ENCODE data around the gene RFWD3.
"Not testable (repeated sequence)": the region's sequence is repeated elsewhere in the genome, so short reads cannot be mapped to it uniquely, and the experiment has no call there.

Gene RFWD3, protein sequence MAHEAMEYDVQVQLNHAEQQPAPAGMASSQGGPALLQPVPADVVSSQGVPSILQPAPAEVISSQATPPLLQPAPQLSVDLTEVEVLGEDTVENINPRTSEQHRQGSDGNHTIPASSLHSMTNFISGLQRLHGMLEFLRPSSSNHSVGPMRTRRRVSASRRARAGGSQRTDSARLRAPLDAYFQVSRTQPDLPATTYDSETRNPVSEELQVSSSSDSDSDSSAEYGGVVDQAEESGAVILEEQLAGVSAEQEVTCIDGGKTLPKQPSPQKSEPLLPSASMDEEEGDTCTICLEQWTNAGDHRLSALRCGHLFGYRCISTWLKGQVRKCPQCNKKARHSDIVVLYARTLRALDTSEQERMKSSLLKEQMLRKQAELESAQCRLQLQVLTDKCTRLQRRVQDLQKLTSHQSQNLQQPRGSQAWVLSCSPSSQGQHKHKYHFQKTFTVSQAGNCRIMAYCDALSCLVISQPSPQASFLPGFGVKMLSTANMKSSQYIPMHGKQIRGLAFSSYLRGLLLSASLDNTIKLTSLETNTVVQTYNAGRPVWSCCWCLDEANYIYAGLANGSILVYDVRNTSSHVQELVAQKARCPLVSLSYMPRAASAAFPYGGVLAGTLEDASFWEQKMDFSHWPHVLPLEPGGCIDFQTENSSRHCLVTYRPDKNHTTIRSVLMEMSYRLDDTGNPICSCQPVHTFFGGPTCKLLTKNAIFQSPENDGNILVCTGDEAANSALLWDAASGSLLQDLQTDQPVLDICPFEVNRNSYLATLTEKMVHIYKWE

DNA sequence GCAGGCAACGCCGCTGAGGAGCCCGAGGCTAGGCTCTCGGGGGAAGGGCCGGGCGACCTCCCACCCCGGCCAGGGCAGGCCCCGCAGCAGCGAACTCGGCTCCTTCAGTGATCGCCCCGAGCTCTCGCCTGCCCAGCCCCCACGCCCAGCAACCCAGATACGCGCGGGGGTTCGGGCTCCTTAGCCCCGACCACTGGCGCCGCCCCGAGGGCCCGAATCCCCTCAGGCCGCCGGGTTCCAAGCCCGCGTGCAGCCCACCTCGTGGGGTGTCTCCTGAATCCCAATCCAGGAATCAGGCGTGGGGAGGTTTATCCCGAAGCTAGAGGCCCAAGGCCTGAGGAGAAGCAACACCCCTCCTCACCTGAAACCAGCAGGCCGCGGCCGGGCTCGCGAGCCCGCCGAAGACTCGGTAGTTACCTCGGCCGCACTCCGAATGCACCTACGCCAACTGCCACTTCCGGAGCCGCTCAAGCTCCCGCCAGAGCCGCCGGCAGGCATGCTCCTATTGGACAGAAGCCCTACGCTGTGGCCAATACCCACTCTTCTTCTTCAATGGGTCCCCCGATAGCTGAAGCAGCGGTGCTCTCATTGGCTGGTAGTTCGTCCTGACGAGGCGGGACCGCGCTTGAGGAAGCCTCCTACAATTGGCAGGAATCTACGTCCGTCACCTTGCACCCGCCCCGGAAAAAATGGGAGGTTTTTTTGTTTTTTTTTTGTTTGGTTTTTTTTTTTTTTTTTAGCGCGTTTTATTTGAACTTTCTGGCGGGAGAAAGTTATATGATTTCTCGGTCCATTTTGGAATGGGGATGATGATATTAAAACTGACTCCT, at the start of gene RFWD3:
RFWD3 (minus strand) TSS at position 453 of the 830 bp plus-strand sequence. CDS start 5,428 bp downstream, outside the sequence.
- peak; percentile 97 for DNase-seq

DNA sequence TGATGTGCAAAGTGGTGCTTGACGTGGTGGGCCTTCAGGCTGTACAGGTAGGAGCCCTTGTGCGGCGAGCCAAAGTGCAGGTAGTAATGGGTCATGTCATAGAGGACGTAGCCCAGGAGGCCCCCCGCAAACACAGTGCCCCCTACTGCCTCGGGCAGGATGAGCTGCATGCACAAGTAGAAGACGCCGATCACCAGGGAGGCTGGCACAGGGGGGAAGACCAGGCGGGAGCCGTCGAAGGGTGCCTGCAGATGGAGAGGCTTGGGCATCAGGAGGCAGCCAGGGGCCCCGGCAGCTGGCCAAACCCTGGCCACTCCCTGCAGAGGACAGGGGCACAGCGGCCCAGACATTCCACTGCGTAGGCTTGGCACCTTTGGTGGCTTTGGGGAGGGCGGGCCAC, 49.7 kb upstream of the RFWD3 start:
- DNase-seq = no peak

DNA sequence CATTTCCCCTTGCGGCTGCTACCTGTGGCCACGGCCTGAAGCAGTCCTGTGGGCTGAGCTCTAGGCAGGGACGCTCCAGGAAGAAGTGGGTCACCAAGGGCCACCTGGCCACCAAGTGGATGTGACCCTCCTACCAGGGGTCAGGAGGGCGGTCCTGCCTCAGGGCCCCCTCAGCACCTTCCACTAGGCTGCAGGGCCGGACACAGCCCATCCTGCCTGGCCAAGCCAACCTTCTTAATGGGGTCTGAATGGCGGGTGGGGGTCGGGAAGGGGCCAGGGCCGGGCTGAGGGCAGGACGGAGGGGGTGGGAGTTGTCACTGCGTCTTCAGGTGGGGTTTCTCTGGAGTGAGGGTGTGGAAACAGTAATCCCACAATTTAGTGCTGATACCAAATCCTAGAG, 47.2 kb upstream of the RFWD3 start:
- no peak for DNase-seq

DNA sequence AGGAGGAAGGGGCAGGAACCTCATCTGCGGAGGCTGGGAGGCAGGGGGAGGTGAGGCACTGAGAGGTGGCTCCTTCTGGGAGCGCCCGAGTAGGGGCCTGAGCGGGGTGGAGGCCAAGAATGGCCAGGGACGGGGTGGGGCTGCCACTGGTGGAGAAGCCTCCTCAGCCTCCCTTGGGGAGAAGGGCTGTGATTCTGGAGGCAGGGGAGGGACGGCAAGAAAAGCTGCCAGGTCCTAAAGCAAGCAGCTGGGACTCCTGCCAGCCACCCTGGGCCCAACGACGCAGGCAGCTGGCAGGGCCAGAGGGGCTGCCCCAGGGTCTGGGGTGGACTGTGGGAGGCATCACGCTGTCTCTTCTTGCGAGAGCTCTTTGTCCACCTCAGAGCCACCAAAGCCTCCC, 46.6 kb upstream of the RFWD3 start:
- DNase-seq = no peak

DNA sequence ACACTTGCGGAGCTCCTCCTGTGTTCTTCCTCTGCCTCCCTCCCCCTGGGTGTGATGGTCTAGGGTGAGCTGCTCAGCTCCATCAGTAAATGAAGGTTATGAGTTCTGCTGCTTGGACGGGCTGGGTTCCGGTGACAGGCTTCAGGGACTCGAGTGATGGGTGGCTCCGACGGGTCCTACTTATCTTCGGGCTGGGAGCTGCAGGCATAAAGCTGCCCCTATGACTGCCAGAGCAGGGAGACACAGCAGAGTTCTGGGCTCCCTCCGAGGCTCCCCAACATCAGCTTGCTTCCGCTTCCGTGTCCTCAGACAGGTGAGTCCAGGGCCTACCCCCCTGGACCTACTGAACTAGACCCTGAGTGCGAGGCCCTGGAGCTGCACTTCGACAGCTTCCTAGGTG, 45.3 kb upstream of the RFWD3 start:
- DNase-seq = no peak

DNA sequence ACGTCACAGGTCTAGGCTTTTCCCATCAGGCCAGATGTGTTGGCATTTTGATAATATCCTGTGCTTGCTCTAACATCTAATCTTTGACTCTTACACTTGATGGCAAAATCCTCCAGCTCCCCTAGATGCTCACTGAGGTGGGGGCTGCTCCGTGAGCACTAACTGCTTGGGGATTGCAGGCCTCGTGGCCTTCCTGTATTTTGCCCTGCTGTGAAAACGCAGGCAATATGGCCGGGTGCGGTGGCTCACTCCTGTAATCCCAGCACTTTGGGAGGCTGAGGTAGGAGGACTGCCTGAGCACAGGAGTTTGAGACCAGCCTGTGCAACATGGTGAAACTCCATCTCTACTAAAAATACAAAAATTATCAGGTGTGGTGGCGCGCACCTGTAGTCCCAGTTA, 43.7 kb upstream of the RFWD3 start:
- no peak for DNase-seq

DNA sequence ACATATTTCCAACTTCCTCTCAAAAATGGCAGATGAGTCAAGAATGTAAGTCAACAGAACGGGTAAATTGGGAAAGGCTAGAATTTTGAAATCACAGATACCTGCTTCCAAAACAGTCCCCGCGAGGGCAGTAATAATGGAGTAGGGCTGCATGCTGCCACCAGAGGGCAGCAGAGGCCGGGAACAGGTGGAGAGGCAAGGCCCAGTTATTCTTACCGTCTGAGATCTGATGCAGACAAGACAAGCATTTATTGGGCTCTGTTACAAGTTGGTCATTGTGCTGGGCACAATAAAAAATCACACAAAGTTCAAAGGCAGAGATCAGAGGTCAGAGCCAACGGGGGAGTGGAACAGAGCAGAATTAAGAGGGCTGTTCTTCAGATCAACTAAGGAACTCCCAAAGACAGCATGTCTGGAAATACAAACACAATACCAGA, 42.8 kb upstream of the RFWD3 start:
- peak; percentile 71 for DNase-seq

DNA sequence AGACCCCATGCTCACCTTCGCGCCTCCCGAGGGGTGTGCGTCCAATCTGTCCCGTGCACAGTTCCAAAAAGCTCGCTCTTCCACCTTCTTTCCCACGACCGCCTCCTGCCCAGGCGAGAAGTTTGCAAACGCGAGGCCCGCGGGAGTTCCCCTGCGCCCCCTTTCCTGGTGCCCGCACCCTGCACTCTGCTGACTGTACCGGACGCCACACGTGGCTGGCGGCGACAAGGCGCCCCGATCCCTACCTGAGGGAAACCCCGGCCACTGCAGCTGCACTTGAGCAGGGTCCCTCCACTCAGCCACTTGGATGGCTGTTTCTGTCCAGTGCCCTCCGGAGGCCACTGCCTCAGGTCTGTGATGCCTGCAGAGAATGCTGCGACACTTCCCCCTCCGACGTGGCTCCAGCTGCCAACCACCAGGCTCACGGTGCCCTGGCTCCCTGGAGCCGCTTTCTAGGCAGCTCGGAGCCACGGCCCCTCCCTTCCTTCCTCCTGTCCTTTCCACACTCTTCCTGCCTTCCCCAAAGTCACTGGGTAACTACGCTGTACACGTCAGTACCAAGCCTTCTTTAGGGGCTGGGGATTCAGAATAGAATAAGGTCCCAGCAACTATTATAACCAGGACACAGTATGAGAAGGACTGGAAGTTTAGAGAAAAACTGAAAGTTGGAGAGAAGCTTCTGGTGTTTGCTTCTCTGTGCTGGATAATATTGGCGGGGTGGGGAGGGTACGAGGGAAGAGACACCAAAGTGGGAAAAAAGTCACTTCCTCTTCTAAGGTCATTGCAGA, 34.0 kb upstream of the RFWD3 start, which contains the start of gene MLKL:
MLKL (minus strand) TSS at position 425 of the 788 bp plus-strand sequence. CDS start 5,105 bp downstream, outside the sequence.
- peak; percentile 51 for DNase-seq

DNA sequence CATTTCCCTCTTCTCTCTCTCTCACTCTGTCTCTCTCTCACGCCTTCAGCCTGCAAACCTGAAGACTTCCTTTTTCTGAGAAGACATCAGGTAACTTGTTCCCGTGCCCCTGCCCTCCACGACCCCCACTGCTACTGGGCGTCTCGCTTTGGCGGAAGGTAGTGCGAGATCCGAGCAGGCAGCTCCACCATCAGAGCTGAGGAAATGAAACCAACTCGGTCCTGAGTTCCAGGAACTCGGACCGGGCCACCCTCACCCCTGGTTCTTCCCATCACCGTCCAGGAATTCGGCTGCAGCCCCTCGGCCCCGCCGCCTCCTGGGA, 33.4 kb upstream of the RFWD3 start:
- DNase-seq = no peak

DNA sequence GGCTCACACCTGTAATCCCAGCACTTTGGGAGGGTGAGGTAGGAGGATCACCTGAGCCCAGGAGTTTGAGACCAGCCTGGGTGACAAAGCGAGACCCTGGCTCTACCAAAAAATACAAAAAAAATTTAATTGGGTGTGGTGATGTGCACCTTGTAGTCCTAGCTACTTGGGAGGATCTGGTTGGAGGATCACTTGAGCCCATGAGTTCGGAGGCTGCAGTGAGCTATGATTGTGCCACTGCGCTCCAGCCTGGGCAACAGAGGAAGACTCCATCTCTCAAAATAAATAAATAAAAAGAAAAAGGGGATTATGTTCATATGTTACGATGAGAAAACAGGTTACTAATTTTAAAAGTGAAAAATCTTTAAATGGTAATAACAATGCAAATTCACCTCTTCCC, 33.0 kb upstream of the RFWD3 start:
- no peak for DNase-seq

DNA sequence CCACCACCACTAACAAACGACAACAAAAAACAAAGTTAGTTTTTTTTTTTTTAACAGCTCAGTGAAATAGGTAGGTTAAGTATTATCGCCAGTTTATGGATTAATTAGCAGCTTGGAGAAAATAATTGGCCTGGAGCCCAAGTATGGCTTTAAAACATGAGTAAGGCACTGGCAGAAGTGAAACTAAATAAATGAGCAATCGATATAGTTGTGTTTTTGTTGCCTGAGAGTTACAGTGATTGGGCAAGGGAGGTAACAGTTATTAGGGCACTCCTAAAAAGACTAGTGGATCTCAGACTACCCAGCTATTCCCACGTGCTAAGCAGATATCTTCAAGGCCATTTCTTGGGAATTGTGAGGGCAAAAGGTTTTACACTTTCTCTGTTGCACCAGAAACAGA, 31.5 kb upstream of the RFWD3 start:
- no peak for DNase-seq

DNA sequence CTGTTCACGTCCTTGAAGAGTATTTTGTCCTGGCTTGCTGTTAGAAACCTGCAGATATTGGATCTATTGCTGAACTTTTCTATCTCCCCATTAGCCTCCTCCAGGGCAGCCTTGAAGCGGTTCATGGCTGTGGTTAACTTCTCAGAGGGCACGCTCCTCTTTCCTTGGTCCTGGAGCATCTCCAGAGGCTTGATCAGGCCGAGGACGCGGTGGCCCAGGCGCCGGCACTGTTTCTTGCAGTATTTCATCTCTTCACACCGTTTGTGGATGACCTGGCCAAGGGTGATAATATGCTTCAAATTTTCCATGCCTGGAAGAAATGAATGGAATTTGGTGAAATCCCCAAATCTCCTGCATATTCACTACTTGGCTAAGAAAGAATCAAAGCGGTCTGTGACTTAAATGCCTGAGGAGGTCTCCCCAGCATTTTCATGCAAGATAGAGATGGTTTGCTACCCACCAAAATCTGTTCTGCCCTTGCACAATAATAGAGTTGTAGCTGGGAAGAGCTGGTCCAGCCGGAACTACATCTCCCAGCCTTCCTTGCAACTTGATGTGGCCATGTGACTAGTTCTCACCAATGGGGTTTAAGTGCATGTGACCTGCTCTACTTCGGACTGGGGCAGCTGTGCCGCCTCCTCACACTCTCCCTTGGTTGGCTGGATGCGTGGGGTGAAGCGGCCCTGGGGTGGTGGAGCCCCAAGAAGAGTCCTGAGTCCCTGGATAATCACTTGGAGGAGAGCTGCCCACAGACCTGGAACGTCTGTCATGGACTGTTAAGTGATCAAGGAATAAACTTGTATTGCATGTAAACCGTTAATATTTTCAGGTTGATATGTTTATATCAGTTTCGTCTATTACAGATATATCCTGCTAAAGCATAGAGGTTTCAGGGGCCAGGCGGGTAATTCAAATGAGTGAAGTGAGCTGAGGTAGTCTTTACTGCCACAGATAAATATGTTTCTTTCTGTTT, 29.1 kb upstream of the RFWD3 start:
- DNase-seq = peak; percentile 76

DNA sequence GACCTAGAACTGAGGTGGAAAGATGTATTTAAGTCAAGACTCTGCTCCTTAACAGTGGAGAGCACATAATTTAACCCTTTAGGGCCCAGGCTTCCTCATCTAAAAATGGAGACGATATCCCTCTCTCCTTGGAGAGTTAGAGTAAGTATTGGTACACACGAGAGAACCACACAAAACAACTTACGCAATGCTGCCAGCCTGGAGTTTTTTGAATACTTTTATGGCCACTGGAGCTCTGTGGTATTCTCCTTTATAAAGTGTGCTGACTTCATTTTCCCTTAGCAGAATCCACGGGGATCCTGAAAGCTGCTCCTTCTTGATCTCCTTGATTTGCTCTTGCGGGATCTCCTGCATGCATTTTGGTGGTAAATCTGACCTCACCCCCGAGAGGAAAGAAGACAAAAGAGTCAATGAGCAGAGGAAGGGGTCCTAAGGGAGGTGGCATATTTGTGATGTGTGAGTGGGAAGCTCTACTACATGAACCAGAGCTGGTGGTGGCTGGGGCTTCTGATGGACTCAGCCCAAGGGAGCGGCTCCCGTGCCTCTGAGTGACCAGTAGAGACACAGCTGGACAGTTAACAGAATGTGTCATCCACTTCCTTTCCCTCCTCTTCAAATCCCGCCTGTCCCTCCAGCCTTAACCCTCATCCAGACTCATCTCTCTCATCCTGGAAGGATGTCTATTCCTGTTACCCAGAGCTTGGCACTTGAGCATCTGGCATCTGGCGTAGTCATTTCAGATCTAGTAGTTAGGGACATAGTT, 24.6 kb upstream of the RFWD3 start:
- DNase-seq = no peak

DNA sequence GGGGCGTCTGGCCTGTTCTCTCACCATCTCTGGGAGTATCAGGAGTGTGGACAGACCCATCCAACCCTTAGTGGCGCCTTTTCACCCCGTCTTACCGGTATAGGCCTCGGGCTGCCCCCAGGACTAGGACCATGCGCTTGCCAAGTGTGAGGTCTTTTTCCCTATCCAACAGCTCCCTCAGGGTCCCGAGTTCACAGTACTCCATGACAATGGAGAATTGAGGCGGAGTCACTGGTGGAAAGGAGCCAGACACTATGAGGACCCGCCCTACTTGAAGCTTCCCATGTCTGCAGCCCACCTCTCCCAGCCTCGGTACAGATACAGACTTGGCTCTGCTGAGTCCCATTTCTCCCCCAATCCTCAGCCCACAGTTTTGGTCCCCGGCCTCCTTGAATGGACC, 15.9 kb upstream of the RFWD3 start:
- DNase-seq = no peak

DNA sequence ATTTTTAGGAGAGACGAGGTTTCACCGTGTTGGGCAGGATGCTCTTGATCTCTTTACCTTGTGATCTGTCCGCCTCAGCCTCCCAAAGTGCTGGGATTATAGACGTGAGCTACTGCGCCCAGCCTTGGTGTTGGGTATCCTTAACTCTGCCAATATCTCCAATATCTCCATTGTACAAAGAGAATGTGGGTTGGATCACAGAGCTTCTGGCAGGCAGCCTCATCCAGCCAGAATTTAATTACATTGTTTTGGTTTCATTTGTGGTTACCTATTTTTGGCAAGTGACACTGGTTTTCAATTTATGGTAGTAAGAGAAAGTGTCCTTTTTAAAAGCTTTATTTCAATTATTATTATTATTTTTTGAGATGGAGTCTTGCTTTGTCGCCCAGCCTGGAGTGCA, 14.0 kb upstream of the RFWD3 start:
- no peak for DNase-seq

DNA sequence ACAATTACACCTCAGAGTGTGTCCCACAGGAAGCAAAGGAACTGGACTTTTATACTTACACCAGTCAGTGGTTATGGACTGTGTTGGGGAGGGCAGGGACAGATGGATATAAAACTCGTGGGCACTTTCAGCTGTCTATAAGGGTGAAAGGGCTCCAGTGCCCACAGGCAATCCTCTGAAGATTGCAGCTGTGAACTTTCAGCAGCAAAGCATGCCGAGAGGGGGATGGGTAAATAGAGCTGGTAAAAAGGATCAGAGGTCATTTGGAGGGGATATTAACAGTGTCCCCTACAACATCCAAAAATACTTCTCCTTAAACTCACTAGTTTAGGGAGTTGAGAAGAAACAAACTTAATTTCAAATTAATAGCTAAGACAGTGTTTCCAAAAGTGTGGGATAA, 13.3 kb upstream of the RFWD3 start:
- no peak for DNase-seq

DNA sequence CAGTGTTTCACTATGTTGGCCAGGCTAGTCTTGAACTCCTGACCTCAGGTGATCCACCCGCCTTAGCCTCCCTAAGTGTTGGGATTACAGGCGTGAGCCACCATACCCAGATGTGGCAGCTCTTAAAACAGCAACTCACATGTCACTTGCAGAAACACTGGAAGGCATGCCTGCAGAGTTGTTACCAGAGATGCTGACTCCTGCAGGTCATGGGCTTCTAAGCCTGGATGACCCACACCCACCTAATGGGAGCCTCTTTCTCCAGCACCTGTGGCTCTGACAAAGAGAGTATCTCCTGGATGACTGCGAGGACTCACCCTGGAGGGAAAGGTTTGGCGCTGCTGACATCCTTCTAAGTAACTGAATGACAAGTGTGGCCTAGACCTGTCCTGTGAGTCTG, 11.2 kb upstream of the RFWD3 start:
- no peak for DNase-seq

DNA sequence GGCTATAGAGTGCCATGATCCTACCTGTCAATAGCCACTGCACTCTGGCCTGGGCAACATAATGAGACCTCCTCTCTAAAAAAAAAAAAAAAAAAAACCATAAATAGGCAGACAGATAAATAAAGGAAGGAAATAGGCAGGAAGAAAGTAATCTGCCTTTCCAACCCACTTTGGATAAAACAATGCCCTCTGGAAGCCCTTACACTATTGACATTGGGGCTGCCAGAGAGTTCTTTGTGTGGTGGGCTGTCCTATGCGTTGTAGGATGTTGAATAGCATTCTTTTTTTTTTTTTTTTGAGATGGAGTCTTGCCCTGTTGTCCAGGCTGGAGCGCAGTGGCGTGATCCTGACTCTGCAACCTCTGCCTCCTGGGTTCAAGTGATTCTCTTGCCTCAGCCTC, 7.2 kb upstream of the RFWD3 start:
- no peak for DNase-seq

DNA sequence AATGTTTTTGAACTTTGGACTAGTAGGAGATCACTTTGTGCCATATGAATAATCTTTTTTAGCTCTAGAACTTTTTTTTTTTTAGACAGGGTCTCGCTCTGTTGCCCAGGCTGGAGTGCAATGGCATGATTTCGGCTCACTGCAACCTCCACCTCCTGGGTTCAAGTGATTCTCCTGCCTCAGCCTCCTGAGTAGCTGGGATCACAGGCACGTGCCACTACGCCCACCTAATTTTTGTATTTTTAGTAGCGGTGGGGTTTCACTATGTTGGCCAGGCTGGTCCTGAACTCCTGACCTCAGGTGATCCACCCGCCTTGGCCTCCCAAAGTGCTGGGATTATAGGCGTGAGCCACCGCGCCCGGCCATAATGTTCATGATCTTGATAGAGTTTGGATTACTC, 2.2 kb upstream of the RFWD3 start:
- not testable (repeated sequence) for DNase-seq

DNA sequence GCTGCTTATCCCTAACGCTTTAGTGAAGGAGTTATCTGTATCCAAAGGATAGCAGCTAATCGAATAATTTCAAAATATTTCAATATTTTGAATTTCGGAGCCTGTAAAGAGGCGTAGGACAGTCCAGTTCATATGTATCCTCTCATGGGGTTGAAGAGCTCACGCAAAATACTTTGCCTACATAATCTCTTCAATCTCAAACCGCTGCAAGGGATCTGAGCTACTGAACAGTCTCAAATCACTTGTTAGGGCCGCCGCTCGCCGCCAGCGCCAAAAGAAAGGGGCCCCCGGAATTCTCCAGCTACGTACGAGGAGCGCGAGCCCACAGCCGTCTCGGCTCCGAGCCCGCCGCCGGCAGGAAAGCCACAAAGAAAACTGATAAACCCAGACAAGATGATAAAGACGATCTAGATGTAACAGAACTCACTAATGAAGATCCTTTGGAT, 601 bp upstream of the RFWD3 start:
- peak; percentile 61 for DNase-seq

All from left hindlimb (tissue), 1 donor.